HepG2 (cell line): ENCODE measurements around the gene BRCA2. TPM values are rescaled to one million over a fixed set of nuclear protein-coding genes. Genes with fewer than 3 reads are reported as not detected.
A peak's percentile ranks its signal among the peaks of the same experiment; 100 is the strongest.

ENCODE experiments used
- AFF4 ChIP-seq: sonication (generic); formaldehyde crosslinking; IDR thresholded peaks from 2 replicates; pipeline ENCODE4 v1.4.0; 2020; ENCODE audit warnings: missing genetic modification reagents
- CBX1 ChIP-seq: IDR thresholded peaks from one replicate; pipeline ENCODE4 v1.6.1; 2016; ENCODE audit warnings: antibody characterized with exemption, low read depth
- CEBPG ChIP-seq: IDR thresholded peaks from 2 replicates; pipeline ENCODE4 v1.6.1; 2016
- CENPX ChIP-seq: sonication (generic); formaldehyde crosslinking; IDR thresholded peaks from 2 replicates; pipeline ENCODE4 v1.9.0; 2021; ENCODE audit warnings: mild to moderate bottlenecking, missing genetic modification reagents, moderate library complexity
- CREB3 ChIP-seq: sonication (generic); formaldehyde crosslinking; IDR thresholded peaks from 2 replicates; pipeline ENCODE4 v1.5.0; 2020; ENCODE audit warnings: missing genetic modification reagents
- EEA1 ChIP-seq: sonication (generic); formaldehyde crosslinking; IDR thresholded peaks from 2 replicates; pipeline ENCODE4 v1.5.1; 2020; ENCODE audit warnings: mild to moderate bottlenecking, missing genetic modification reagents, borderline replicate concordance
- ETV5 ChIP-seq: IDR thresholded peaks from 2 replicates; pipeline ENCODE4 v1.6.1; 2018; ENCODE audit warnings: missing biosample characterization, missing genetic modification reagents, inconsistent platforms, borderline replicate concordance
- KDM3A ChIP-seq: IDR thresholded peaks from 2 replicates; pipeline ENCODE4 v1.6.1; 2018; ENCODE audit warnings: low read depth, missing compliant biosample characterization
- MAFG ChIP-seq: sonication (generic); formaldehyde crosslinking; IDR thresholded peaks from 2 replicates; pipeline ENCODE4 v1.5.1; 2020; ENCODE audit warnings: mild to moderate bottlenecking, missing genetic modification reagents
- MXD4 ChIP-seq: IDR thresholded peaks from 2 replicates; pipeline ENCODE4 v1.6.1; 2016; ENCODE audit warnings: mild to moderate bottlenecking, missing biosample characterization, missing genetic modification reagents
- NR2F1 ChIP-seq, 2 experiments: fragments of 450-650 bp in 1 of 2; formaldehyde crosslinking in 1 of 2; IDR thresholded peaks; 2 replicates each; pipeline versions ENCODE4 v1.5.0 to v1.6.1; 2016 to 2020; ENCODE audit warnings: mild to moderate bottlenecking in 1 of 2, missing compliant biosample characterization in 1 of 2, missing genetic modification reagents in 1 of 2, moderate library complexity in 1 of 2
- SAP130 ChIP-seq: IDR thresholded peaks from 2 replicates; pipeline ENCODE4 v1.6.1; 2016; ENCODE audit warnings: low read depth
- SSRP1 ChIP-seq: IDR thresholded peaks from 2 replicates; pipeline ENCODE4 v1.6.1; 2016; ENCODE audit warnings: control low read depth
- ZFAT ChIP-seq: sonication (generic); formaldehyde crosslinking; conservative IDR thresholded peaks from 2 replicates; pipeline ENCODE4 v1.8.1; 2023; ENCODE audit warnings: missing genetic modification reagents, inconsistent platforms
- ZNF17 ChIP-seq: sonication (generic); formaldehyde crosslinking; IDR thresholded peaks from 2 replicates; pipeline ENCODE4 v1.5.0; 2020; ENCODE audit warnings: mild to moderate bottlenecking, missing genetic modification reagents
- ZNF30 ChIP-seq: sonication (generic); formaldehyde crosslinking; IDR thresholded peaks from 2 replicates; pipeline ENCODE4 v1.5.0; 2020; ENCODE audit warnings: mild to moderate bottlenecking, missing genetic modification reagents
- ZNF605 ChIP-seq: sonication (generic); formaldehyde crosslinking; IDR thresholded peaks from 2 replicates; pipeline ENCODE4 v1.8.0; 2022; ENCODE audit warnings: mild to moderate bottlenecking, missing genetic modification reagents
- ZNF619 ChIP-seq: sonication (generic); formaldehyde crosslinking; IDR thresholded peaks from 2 replicates; pipeline ENCODE4 v1.4.0; 2020; ENCODE audit warnings: mild to moderate bottlenecking, missing genetic modification reagents
- ZNF720 ChIP-seq: sonication (generic); formaldehyde crosslinking; IDR thresholded peaks from 2 replicates; pipeline ENCODE4 v1.4.0; 2020; ENCODE audit warnings: missing genetic modification reagents
- polyA plus RNA-seq, 8 experiments: library from polyadenylated mRNA; depleted of rRNA in 3 of 8; stranded (reverse) in 7 of 8; unstranded in 1 of 8; fragments of >200 nt; fragmentation: Illumina TruSeq in 4 of 8; extraction: Trizol in 4 of 8; gene quantifications; 2 replicates each; pipeline versions ENCODE4 v1.2.1 to v1.2.3, GENCODE V29; 2011 to 2016; ENCODE audit warnings: low read depth in 4 of 8, missing spikeins in 1 of 8, mixed read lengths in 1 of 8; ENCODE audit not compliant: insufficient read depth in 1 of 8
- total RNA-seq, 5 experiments: library from RNA; depleted of rRNA; stranded (reverse); fragments of >200 nt; fragmentation: Illumina TruSeq; extraction: Trizol; gene quantifications; 2 replicates each; pipeline ENCODE4 v1.2.3, GENCODE V29; 2016; ENCODE audit warnings: low read depth in 1 of 5
- TF ChIP-seq, protein P1 (sequence below): sonication (generic); formaldehyde crosslinking; IDR thresholded peaks from 2 replicates; pipeline ENCODE4 v1.4.0; 2020; ENCODE audit warnings: missing genetic modification reagents, borderline replicate concordance
- TF ChIP-seq, protein P2 (sequence below): sonication (generic); formaldehyde crosslinking; IDR thresholded peaks from 2 replicates; pipeline ENCODE4 v1.8.0; 2022; ENCODE audit warnings: mild to moderate bottlenecking, missing genetic modification reagents, moderate library complexity
- TF ChIP-seq, protein P3 (sequence below): IDR thresholded peaks from 2 replicates; pipeline ENCODE4 v1.6.1; 2016

Gene BRCA2
- total and polyA plus RNA-seq, 2 of the 13 experiments (the other 11 are each of a cell fraction or from before 2014, with no cell fraction given), result 3.1 to 24.6 TPM

GRCh38 chr13:32427852-32428580, 112.7 kb downstream of the BRCA2 start, which contains the start of gene N4BP2L1 (continued):
- TF ChIP-seq ZNF17 (CRISPR knock-in tag) (no peak), ZNF30 (CRISPR knock-in tag) (no peak), SAP130 (CRISPR knock-in tag) (peak; percentile 95), ZNF605 (CRISPR knock-in tag) (no peak), NR2F1 (CRISPR knock-in tag; IDR thresholded peaks at IDR 0.05) (peak; percentile 91 to 95), MXD4 (CRISPR knock-in tag) (0 out of 2 replicates have a peak, but pooled peaks have one; percentile 55), AFF4 (CRISPR knock-in tag) (no peak), SSRP1 (CRISPR knock-in tag) (no peak), EEA1 (CRISPR knock-in tag) (no peak), KDM3A (peak; percentile 52; the same call in 1 of the 2 replicates), CENPX (CRISPR knock-in tag) (no peak), MAFG (no peak), CBX1 (no peak), ZFAT (CRISPR knock-in tag) (no peak), CREB3 (CRISPR knock-in tag) (no peak), ETV5 (CRISPR knock-in tag) (peak; percentile 89), ZNF720 (CRISPR knock-in tag) (no peak), ZNF619 (CRISPR knock-in tag) (no peak), CEBPG (no peak; the same call in 1 of the 2 replicates)
- TF ChIP-seq, protein P1, sequence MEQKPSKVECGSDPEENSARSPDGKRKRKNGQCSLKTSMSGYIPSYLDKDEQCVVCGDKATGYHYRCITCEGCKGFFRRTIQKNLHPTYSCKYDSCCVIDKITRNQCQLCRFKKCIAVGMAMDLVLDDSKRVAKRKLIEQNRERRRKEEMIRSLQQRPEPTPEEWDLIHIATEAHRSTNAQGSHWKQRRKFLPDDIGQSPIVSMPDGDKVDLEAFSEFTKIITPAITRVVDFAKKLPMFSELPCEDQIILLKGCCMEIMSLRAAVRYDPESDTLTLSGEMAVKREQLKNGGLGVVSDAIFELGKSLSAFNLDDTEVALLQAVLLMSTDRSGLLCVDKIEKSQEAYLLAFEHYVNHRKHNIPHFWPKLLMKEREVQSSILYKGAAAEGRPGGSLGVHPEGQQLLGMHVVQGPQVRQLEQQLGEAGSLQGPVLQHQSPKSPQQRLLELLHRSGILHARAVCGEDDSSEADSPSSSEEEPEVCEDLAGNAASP, result peak; percentile 65
- TF ChIP-seq, protein P2, sequence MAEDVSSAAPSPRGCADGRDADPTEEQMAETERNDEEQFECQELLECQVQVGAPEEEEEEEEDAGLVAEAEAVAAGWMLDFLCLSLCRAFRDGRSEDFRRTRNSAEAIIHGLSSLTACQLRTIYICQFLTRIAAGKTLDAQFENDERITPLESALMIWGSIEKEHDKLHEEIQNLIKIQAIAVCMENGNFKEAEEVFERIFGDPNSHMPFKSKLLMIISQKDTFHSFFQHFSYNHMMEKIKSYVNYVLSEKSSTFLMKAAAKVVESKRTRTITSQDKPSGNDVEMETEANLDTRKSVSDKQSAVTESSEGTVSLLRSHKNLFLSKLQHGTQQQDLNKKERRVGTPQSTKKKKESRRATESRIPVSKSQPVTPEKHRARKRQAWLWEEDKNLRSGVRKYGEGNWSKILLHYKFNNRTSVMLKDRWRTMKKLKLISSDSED (CRISPR knock-in tag), result no peak
- TF ChIP-seq, protein P3, sequence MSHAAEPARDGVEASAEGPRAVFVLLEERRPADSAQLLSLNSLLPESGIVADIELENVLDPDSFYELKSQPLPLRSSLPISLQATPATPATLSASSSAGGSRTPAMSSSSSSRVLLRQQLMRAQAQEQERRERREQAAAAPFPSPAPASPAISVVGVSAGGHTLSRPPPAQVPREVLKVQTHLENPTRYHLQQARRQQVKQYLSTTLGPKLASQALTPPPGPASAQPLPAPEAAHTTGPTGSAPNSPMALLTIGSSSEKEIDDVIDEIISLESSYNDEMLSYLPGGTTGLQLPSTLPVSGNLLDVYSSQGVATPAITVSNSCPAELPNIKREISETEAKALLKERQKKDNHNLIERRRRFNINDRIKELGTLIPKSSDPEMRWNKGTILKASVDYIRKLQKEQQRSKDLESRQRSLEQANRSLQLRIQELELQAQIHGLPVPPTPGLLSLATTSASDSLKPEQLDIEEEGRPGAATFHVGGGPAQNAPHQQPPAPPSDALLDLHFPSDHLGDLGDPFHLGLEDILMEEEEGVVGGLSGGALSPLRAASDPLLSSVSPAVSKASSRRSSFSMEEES, result peak; percentile 68
